Right lobe of liver (tissue), 4 donors: ENCODE results near the gene TRIM42.

Source experiments
- POLR2A ChIP-seq: fragments of 450-650 bp; IDR thresholded peaks from one replicate; pipeline ENCODE4 v1.6.1; 2017; ENCODE audit warnings: antibody characterized with exemption, mild to moderate bottlenecking
- TF ChIP-seq, protein P1 (sequence below), 4 donors: fragments of 200-600 bp in 3 of 4; fragments of 450-650 bp in 1 of 4; IDR thresholded peaks; one replicate each; pipeline versions ENCODE4 v1.5.1 to v1.8.0; 2016 to 2022; ENCODE audit warnings: antibody characterized with exemption in 4 of 4, mild to moderate bottlenecking in 2 of 4
- donor health status: DM: no; HTN: no; CAD: no.
- donor health status: DM: no; HTN: no; CAD: no.
- donor health status: DM: no; HTN: yes; CAD: no.

DNA sequence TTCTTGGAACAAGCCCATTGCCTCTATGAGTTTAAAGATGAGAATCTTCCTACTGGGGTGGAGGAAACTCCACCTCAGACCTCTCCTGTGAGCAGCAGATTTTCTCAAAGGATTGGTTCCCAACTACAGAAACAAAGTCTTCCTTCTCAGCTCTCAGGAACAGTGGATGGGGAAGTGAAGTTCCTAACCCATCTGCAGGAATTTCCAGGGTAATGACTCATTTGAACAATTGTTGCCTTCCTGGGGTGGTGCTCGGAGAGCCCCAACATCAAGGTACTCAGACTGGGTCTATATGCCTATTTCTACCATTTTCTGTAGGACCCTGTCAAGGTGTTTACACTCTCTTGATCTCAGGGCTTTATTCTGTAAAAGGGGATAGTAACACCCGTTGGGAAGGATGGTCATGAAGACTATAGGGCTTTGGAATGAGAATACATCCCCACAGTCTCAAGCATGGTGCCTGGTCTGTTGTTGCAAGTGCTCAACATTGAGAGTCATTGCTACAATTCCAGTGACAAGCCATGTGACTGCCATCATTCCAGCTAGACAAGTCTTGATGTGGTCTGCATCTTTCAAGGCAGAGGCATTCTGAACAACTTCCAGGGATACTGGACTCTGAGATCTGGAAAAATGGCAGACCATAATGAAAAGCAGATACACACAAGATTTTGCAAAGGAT, 33.0 kb downstream of the TRIM42 start:
- TF ChIP-seq POLR2A, result no peak
- TF ChIP-seq, protein P1, sequence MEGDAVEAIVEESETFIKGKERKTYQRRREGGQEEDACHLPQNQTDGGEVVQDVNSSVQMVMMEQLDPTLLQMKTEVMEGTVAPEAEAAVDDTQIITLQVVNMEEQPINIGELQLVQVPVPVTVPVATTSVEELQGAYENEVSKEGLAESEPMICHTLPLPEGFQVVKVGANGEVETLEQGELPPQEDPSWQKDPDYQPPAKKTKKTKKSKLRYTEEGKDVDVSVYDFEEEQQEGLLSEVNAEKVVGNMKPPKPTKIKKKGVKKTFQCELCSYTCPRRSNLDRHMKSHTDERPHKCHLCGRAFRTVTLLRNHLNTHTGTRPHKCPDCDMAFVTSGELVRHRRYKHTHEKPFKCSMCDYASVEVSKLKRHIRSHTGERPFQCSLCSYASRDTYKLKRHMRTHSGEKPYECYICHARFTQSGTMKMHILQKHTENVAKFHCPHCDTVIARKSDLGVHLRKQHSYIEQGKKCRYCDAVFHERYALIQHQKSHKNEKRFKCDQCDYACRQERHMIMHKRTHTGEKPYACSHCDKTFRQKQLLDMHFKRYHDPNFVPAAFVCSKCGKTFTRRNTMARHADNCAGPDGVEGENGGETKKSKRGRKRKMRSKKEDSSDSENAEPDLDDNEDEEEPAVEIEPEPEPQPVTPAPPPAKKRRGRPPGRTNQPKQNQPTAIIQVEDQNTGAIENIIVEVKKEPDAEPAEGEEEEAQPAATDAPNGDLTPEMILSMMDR (IDR thresholded peaks at IDR 0.05), result no peak
